LNCaP clone FGC (cell line): Measurements from ENCODE around the gene CD19.

Experiments used
- DNase-seq: peaks from one replicate; pipeline ENCODE4 v3.0.0-alpha.2; 2011; ENCODE audit warnings: low read depth
- H3K4me3 ChIP-seq: 2 replicates; pipeline ENCODE4 v1.5.1; 2011; ENCODE audit warnings: mild to moderate bottlenecking, low read depth, low read length, control low read depth
- TF ChIP-seq, protein P1 (sequence below): IDR thresholded peaks from 2 replicates; pipeline ENCODE4 v1.5.1; 2012; ENCODE audit warnings: mild to moderate bottlenecking; ENCODE audit not compliant: control insufficient read depth, insufficient read depth; ENCODE audit errors: extremely low read depth

Gene CD19

DNA sequence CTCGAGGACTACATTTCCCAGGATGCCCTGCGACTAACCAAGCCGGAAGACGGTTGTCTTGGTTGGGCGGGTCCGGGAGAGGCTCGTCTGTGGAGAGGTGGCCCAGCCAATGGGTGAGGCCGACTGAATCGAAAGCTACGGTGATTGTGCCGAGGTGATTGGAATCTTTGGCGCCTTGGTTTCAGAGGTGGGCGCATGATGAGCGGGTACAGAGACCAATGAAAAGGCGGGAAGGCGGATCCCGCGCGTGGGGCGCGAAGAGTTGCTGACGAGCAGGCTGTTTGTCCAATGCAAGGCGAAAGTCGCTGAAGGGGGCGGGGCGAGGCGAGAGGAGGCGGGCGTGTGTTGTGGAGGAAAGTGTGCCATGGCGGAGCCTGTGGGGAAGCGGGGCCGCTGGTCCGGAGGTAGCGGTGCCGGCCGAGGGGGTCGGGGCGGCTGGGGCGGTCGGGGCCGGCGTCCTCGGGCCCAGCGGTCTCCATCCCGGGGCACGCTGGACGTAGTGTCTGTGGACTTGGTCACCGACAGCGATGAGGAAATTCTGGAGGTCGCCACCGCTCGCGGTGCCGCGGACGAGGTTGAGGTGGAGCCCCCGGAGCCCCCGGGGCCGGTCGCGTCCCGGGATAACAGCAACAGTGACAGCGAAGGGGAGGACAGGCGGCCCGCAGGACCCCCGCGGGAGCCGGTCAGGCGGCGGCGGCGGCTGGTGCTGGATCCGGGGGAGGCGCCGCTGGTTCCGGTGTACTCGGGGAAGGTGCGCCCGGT, 19.1 kb downstream of the CD19 start, which contains the start of gene NFATC2IP:
TSS of gene NFATC2IP (plus strand) at position 290 of the 762 bp plus-strand sequence. CDS start at position 365, 75 bp downstream.
- peak within 1 kb of the TSS; percentile 79 for H3K4me3 ChIP-seq
- DNase-seq, result peak; percentile 99
- TF ChIP-seq, protein P1, sequence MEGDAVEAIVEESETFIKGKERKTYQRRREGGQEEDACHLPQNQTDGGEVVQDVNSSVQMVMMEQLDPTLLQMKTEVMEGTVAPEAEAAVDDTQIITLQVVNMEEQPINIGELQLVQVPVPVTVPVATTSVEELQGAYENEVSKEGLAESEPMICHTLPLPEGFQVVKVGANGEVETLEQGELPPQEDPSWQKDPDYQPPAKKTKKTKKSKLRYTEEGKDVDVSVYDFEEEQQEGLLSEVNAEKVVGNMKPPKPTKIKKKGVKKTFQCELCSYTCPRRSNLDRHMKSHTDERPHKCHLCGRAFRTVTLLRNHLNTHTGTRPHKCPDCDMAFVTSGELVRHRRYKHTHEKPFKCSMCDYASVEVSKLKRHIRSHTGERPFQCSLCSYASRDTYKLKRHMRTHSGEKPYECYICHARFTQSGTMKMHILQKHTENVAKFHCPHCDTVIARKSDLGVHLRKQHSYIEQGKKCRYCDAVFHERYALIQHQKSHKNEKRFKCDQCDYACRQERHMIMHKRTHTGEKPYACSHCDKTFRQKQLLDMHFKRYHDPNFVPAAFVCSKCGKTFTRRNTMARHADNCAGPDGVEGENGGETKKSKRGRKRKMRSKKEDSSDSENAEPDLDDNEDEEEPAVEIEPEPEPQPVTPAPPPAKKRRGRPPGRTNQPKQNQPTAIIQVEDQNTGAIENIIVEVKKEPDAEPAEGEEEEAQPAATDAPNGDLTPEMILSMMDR, result no peak

GRCh38 chr16:28951410-28951943, 19.7 kb downstream of the CD19 start:
- no peak for DNase-seq
- TF ChIP-seq, protein P1, result no peak
- peak overlapping the region; percentile 79 for H3K4me3 ChIP-seq

DNA sequence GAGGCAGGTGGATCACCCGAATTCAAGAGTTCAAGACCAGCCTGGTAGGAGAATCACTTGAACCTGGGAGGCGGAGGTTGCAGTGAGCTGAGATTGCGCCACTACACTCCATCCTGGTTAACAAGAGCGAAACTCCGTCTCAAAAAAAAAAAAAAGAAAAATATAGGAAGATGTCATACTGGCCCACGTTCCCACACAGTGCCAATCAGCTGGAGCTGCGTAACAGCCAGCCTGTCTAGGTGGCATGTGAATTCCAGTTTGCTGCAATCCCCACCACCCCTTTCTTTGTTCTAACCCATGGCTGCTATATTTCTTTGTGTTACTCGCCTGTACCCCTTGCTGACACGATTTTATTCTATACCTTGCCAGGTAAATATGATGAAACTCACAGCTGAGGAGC, 26.4 kb downstream of the CD19 start:
- no peak overlapping the region for H3K4me3 ChIP-seq
- TF ChIP-seq, protein P1, result no peak
- DNase-seq, result no peak

GRCh38 chr16:28958836-28959235, 27.1 kb downstream of the CD19 start:
- TF ChIP-seq, protein P1, result no peak
- no peak for DNase-seq
- no peak overlapping the region for H3K4me3 ChIP-seq

DNA sequence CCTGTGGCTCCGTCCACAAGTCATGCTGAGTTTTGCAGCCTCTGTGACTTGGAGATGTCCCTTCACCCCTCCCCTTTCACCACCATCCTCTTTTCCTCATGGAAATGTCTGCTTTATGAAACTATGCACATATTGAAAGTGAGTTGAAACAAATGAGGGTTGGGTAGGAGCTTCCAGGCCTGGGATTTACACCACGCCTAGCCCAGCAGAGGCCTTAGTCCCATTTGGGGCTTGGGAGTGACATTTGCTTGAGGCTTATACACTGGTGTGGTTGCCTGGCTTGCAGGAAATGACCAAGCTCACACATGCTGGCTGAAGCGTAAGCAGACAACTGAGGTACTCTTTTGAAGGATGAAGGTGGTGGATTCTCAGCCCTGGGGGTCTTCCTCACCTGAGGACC, 32.3 kb downstream of the CD19 start:
- DNase-seq, result no peak
- TF ChIP-seq, protein P1, result no peak
- no peak overlapping the region for H3K4me3 ChIP-seq

- no peak overlapping the region for H3K4me3 ChIP-seq
- DNase-seq, result no peak
- TF ChIP-seq, protein P1, result no peak
Observed at GRCh38 chr16:28964496-28964895, 32.7 kb downstream of the CD19 start.
